H1 (cell line): Measurements from ENCODE around the gene ACOT2. TPM values are rescaled to one million over a fixed set of nuclear protein-coding genes. Genes with fewer than 3 reads are reported as not detected.

Experiments
- MAFK ChIP-seq: IDR thresholded peaks from 2 replicates; pipeline ENCODE4 v1.6.1; 2012; ENCODE audit warnings: low read depth, mild to moderate bottlenecking, improper control_type of control experiment, low read length
- TCF12 ChIP-seq: IDR thresholded peaks from 2 replicates; pipeline ENCODE4 v1.6.1; 2011; ENCODE audit warnings: low read depth, mild to moderate bottlenecking, low read length
- polyA plus RNA-seq, 7 experiments: library from polyadenylated mRNA; depleted of rRNA in 3 of 7; stranded (reverse) in 5 of 7; unstranded in 2 of 7; fragments of >200 nt in 5 of 7; fragments of 200-250 nt in 2 of 7; gene quantifications; 1 replicate in 5 of 7; 2 replicates in 1 of 7; 4 replicates in 1 of 7; pipeline versions ENCODE4 v1.2.1 to v1.2.3, GENCODE V29; 2011 to 2013; ENCODE audit warnings: missing spikeins in 2 of 7, mixed read lengths in 2 of 7
- total RNA-seq: library from RNA; stranded (reverse); fragmentation: NEBNext Ultra II Directional; extraction: Animal tissue kit (Norgen Biotek cat#: 25700); gene quantifications from 2 replicates; pipeline ENCODE4 v1.2.1, GENCODE V29; 2021

The ACOT2 gene
- total and polyA plus RNA-seq, 2 of the 8 experiments (the other 6 are each of a cell fraction or from before 2014, with no cell fraction given), result 5.8 to 5.9 TPM

GRCh38 chr14:73607241-73607640, 38.2 kb downstream of the ACOT2 start (continued):
- no peak for TF ChIP-seq TCF12
- TF ChIP-seq MAFK, result no peak
